OCI-LY1 (cell line): Measurements from ENCODE around the gene BACH2.

Experiments
- H2AFZ ChIP-seq: fragments of 200-600 bp; sonication (generic), shearing (Covaris generic); 2 replicates; pipeline ENCODE4 v1.6.0; 2014; ENCODE audit warnings: antibody characterized with exemption, mild to moderate bottlenecking, low read length
- H3F3A ChIP-seq: fragments of 200-600 bp; sonication (generic), shearing (Covaris generic); 2 replicates; pipeline ENCODE4 v1.6.0; 2014; ENCODE audit warnings: mild to moderate bottlenecking, antibody characterized with exemption, low read length, moderate library complexity; ENCODE audit not compliant: insufficient read depth
- H3K27ac ChIP-seq: fragments of 200-600 bp; sonication (generic); 2 replicates; pipeline ENCODE4 v1.5.1; 2014; ENCODE audit warnings: low read length, mixed run types, mild to moderate bottlenecking, low read depth; ENCODE audit not compliant: poor library complexity, severe bottlenecking
- H3K27me3 ChIP-seq: fragments of 200-600 bp; sonication (generic); 2 replicates; pipeline ENCODE4 v1.6.0; 2014; ENCODE audit warnings: antibody characterized with exemption, mild to moderate bottlenecking, low read length, moderate library complexity; ENCODE audit not compliant: insufficient read depth
- H3K36me3 ChIP-seq: fragments of 200-600 bp; sonication (generic); 2 replicates; pipeline ENCODE4 v1.6.1; 2014; ENCODE audit warnings: mild to moderate bottlenecking, antibody characterized with exemption, low read length, moderate library complexity, mixed read lengths; ENCODE audit not compliant: insufficient read depth
- H3K4me1 ChIP-seq: fragments of 200-600 bp; sonication (generic); 2 replicates; pipeline ENCODE4 v1.5.1; 2014; ENCODE audit warnings: mild to moderate bottlenecking, low read length, moderate library complexity; ENCODE audit not compliant: insufficient read depth, severe bottlenecking
- H3K4me2 ChIP-seq: fragments of 200-600 bp; sonication (generic), shearing (Covaris generic); 2 replicates; pipeline ENCODE4 v1.6.1; 2014; ENCODE audit warnings: low read length
- H3K4me3 ChIP-seq: fragments of 200-600 bp; sonication (generic); 2 replicates; pipeline ENCODE4 v1.5.1; 2014; ENCODE audit warnings: low read length, low read depth, mild to moderate bottlenecking, mixed read lengths; ENCODE audit not compliant: poor library complexity, severe bottlenecking
- H3K79me2 ChIP-seq: fragments of 200-600 bp; shearing (Covaris generic); 2 replicates; pipeline ENCODE4 v1.6.1; 2016; ENCODE audit warnings: mixed run types, low read length, mixed read lengths; ENCODE audit not compliant: insufficient read depth
- H3K9ac ChIP-seq: fragments of 200-600 bp; sonication (generic), shearing (Covaris generic); 2 replicates; pipeline ENCODE4 v1.6.1; 2014; ENCODE audit warnings: mild to moderate bottlenecking, low read length, mixed read lengths
- H3K9me2 ChIP-seq: fragments of 200-600 bp; sonication (generic), shearing (Covaris generic); 2 replicates; pipeline ENCODE4 v1.6.1; 2014; ENCODE audit warnings: low read depth, mild to moderate bottlenecking, low read length, mixed read lengths
- H3K9me3 ChIP-seq: fragments of 200-600 bp; shearing (Covaris generic); 2 replicates; pipeline ENCODE4 v1.6.1; 2014; ENCODE audit warnings: low read length, mixed read lengths
- H4K20me1 ChIP-seq: fragments of 200-600 bp; sonication (generic), shearing (Covaris generic); 2 replicates; pipeline ENCODE4 v1.6.0; 2016; ENCODE audit warnings: mild to moderate bottlenecking, low read length; ENCODE audit not compliant: insufficient read depth
- EZH2 ChIP-seq: fragments of 200-600 bp; sonication (generic), shearing (Covaris generic); IDR thresholded peaks from 2 replicates; pipeline ENCODE4 v1.8.0; 2017; ENCODE audit warnings: borderline replicate concordance, mixed run types, mild to moderate bottlenecking, antibody characterized with exemption, low read length, moderate library complexity, mixed read lengths
- TF ChIP-seq, protein P1 (sequence below): fragments of 200-600 bp; sonication (generic), shearing (Covaris generic); IDR thresholded peaks from 2 replicates; pipeline ENCODE4 v1.5.1; 2017; ENCODE audit warnings: mild to moderate bottlenecking, antibody characterized with exemption, low read length, moderate library complexity, mixed read lengths

The BACH2 gene

DNA sequence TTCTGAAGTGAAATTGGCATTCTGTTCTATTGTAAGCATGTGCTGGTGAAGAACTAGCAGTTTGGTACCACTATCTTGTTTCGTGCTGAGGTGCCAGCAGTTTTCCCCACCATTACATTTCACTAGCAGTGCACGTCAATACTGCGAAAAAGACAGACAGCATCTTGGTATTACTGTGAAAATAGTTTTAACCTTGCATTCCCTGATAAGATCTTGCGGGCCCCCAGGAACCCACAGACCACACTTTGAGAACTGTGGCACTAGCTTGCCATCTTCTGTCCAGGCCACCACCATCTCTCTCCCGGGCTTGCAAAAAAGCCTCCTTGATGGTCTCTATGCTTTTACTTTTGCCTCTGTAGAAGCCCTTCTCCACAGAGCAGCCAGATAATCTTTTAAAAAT lies 185.7 kb downstream of the BACH2 start:
- no peak overlapping the region for H3K9ac ChIP-seq
- H3K9me3 ChIP-seq: 0 out of 2 replicates have a peak, but pooled peaks cover 3% of the 10 kb centered on the region
- peaks cover 86% of the 10 kb centered on the region for H3K36me3 ChIP-seq
- H3K27me3 ChIP-seq: no peaks in the 10 kb centered on the region
- TF ChIP-seq EZH2: no peak
- TF ChIP-seq, protein P1, sequence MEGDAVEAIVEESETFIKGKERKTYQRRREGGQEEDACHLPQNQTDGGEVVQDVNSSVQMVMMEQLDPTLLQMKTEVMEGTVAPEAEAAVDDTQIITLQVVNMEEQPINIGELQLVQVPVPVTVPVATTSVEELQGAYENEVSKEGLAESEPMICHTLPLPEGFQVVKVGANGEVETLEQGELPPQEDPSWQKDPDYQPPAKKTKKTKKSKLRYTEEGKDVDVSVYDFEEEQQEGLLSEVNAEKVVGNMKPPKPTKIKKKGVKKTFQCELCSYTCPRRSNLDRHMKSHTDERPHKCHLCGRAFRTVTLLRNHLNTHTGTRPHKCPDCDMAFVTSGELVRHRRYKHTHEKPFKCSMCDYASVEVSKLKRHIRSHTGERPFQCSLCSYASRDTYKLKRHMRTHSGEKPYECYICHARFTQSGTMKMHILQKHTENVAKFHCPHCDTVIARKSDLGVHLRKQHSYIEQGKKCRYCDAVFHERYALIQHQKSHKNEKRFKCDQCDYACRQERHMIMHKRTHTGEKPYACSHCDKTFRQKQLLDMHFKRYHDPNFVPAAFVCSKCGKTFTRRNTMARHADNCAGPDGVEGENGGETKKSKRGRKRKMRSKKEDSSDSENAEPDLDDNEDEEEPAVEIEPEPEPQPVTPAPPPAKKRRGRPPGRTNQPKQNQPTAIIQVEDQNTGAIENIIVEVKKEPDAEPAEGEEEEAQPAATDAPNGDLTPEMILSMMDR: no peak
- H3K27ac ChIP-seq: no peak overlapping the region
- no peaks in the 10 kb centered on the region for H3K9me2 ChIP-seq
- H3K79me2 ChIP-seq: peaks cover 95% of the 10 kb centered on the region
- H4K20me1 ChIP-seq: no peaks in the 10 kb centered on the region
- H3K4me3 ChIP-seq: no peak overlapping the region
- H3K4me1 ChIP-seq: peaks cover 16% of the 10 kb centered on the region
- no peak overlapping the region for H3K4me2 ChIP-seq
- no peak overlapping the region for H2AFZ ChIP-seq
- H3F3A ChIP-seq: no peaks in the 10 kb centered on the region

DNA sequence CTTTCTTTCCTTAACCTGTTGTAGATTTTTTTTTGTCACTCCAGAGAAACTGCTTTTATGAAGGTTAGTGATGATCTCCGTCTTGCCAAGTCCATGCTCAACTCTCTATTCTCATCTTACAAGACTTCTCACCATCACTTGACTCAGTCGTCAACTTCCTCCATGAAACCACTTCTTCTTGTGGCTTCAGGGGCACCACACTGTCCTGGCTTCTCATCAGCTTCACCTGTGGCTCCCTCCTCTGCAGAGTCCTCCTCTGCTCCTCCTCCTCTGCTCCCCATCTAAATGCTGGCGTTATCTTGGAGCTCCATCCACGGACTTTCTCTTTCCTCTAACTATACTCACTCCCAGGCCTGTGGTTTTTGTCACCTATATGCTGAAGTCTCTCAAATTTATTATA lies 187.5 kb downstream of the BACH2 start:
- no peak overlapping the region for H2AFZ ChIP-seq
- H3K4me1 ChIP-seq: peaks cover 16% of the 10 kb centered on the region
- H3K27me3 ChIP-seq: no peaks in the 10 kb centered on the region
- H3K27ac ChIP-seq: peak overlapping the region; percentile 10
- H4K20me1 ChIP-seq: no peaks in the 10 kb centered on the region
- H3K4me3 ChIP-seq: no peak overlapping the region
- H3K9me3 ChIP-seq: no peaks in the 10 kb centered on the region
- peaks cover 88% of the 10 kb centered on the region for H3K36me3 ChIP-seq
- H3K9me2 ChIP-seq: no peaks in the 10 kb centered on the region
- peaks cover 83% of the 10 kb centered on the region for H3K79me2 ChIP-seq
- H3K4me2 ChIP-seq: no peak overlapping the region
- no peaks in the 10 kb centered on the region for H3F3A ChIP-seq
- no peak overlapping the region for H3K9ac ChIP-seq
- no peak for TF ChIP-seq EZH2

DNA sequence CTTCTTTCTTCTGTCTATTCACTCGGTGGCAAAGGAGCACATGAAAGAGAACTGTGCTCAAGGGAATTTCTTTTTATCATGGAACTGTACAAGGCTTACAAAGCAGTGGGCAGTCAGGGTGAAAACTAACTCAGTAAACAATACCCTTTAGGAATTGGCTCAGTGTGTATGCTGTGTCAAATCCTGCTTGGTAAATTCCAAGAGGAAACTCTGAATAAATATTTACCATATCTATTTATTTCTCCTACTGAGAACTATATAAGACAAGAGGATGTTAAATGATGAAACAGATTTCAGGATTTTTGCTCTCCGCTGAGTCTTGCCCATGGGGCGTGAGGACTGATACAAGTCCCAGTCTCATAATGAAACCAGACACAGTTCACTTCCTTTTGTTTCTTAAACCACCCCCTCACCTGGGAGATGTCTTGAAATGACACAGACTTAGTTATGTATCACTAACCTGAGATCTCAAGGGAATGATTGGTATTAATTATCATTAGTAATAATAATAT lies 188.8 kb downstream of the BACH2 start:
- H2AFZ ChIP-seq: no peak overlapping the region
- H3K79me2 ChIP-seq: peaks cover 75% of the 10 kb centered on the region
- no peak overlapping the region for H3K4me2 ChIP-seq
- no peak overlapping the region for H3K4me3 ChIP-seq
- no peak overlapping the region for H3K9ac ChIP-seq
- no peaks in the 10 kb centered on the region for H4K20me1 ChIP-seq
- no peaks in the 10 kb centered on the region for H3K9me3 ChIP-seq
- H3K9me2 ChIP-seq: no peaks in the 10 kb centered on the region
- H3F3A ChIP-seq: no peaks in the 10 kb centered on the region
- TF ChIP-seq EZH2: no peak
- TF ChIP-seq, protein P1: no peak
- no peak overlapping the region for H3K27ac ChIP-seq
- peaks cover 88% of the 10 kb centered on the region for H3K36me3 ChIP-seq
- H3K27me3 ChIP-seq: no peaks in the 10 kb centered on the region
- H3K4me1 ChIP-seq: peaks cover 16% of the 10 kb centered on the region

DNA sequence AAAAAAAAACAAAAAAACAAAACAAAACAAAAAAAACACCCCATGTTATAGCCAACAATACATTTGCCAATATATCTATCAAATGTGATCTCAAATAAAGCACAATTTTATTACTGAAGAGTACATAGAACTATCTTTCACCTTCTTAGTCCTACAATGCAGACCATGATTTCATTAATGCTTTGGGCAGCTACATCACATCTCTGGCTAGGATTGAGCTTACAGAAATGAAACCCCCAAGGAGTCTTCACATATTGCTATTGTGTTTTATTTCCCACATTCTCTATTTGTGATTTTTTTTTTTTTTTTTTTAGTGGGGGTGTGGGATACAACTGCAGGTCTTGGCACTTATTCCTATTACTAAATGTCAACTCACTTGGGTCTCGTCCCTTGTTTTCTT lies 189.3 kb downstream of the BACH2 start:
- Histone ChIP-seq H3F3A (no peaks in the 10 kb centered on the region), H3K27me3 (no peaks in the 10 kb centered on the region), H3K27ac (no peak overlapping the region), H3K36me3 (peaks cover 84% of the 10 kb centered on the region), H3K9ac (no peak overlapping the region), H4K20me1 (no peaks in the 10 kb centered on the region), H3K4me1 (peaks cover 16% of the 10 kb centered on the region), H3K9me3 (no peaks in the 10 kb centered on the region), H2AFZ (no peak overlapping the region), H3K79me2 (peaks cover 70% of the 10 kb centered on the region), H3K4me3 (no peak overlapping the region), H3K4me2 (no peak overlapping the region), H3K9me2 (no peaks in the 10 kb centered on the region)
- TF ChIP-seq, protein P1: no peak
- TF ChIP-seq EZH2: no peak
